HFFc6 (cell line): ENCODE results near the gene SLC25A11. TPM values are rescaled to one million over a fixed set of nuclear protein-coding genes. Genes with fewer than 3 reads are reported as not detected.
"Not testable (repeated sequence)": the region's sequence is repeated elsewhere in the genome, so short reads cannot be mapped to it uniquely, and the experiment has no call there.

ENCODE experiments used
- DNase-seq: peaks from one replicate; pipeline ENCODE4 v3.0.0-alpha.2; 2018
- H3K27ac Mint-ChIP-seq: 2 replicates; pipeline ENCODE4 v1.8.0; 2020; ENCODE audit warnings: mild to moderate bottlenecking, mixed read lengths
- H3K27me3 Mint-ChIP-seq: 2 replicates; pipeline ENCODE4 v1.8.0; 2021; ENCODE audit warnings: mild to moderate bottlenecking, moderate library complexity, mixed read lengths; ENCODE audit not compliant: insufficient read depth
- H3K36me3 Mint-ChIP-seq: 2 replicates; pipeline ENCODE4 v1.8.0; 2021; ENCODE audit warnings: low read depth, mixed read lengths
- H3K4me1 Mint-ChIP-seq: 2 replicates; pipeline ENCODE4 v1.8.0; 2020; ENCODE audit warnings: low read depth, mixed read lengths
- H3K4me3 Mint-ChIP-seq: 2 replicates; pipeline ENCODE4 v1.8.0; 2020; ENCODE audit warnings: mild to moderate bottlenecking, moderate library complexity, mixed read lengths
- H3K9me3 Mint-ChIP-seq: 2 replicates; pipeline ENCODE4 v1.8.0; 2020; ENCODE audit warnings: mild to moderate bottlenecking, mixed read lengths
- CTCF ChIP-seq: fragments of 200-600 bp; sonication (generic); IDR thresholded peaks from 2 replicates; pipeline ENCODE4 v1.5.0; 2021; ENCODE audit warnings: antibody characterized with exemption, mild to moderate bottlenecking
- total RNA-seq, 6 experiments: library from RNA; stranded (reverse); fragmentation: NEBNext Ultra II Directional; extraction: Animal tissue kit (Norgen Biotek cat#: 25700); gene quantifications; 2 replicates in 1 of 6; 3 replicates in 5 of 6; pipeline ENCODE4 v1.2.3, GENCODE V29; 2021

The SLC25A11 gene
- total RNA-seq, 6 experiments from 2014 or later = 61.9 to 78.6 (median 64.4) TPM

- TF ChIP-seq CTCF = peak; percentile 39; the same call in 1 of the 2 replicates
- H3K4me3 Mint-ChIP-seq = no peak overlapping the region
- H3K4me1 Mint-ChIP-seq = peaks cover 23% of the 10 kb centered on the region
- no peaks in the 10 kb centered on the region for H3K9me3 Mint-ChIP-seq
- H3K27me3 Mint-ChIP-seq = peaks cover 2% of the 10 kb centered on the region
- peak overlapping the region; percentile 48; the same call in 1 of the 2 replicates for H3K27ac Mint-ChIP-seq
- no peak for DNase-seq
- H3K36me3 Mint-ChIP-seq = peaks cover 22% of the 10 kb centered on the region
Measured at GRCh38 chr17:4934173-4934979, 5.5 kb downstream of the SLC25A11 start.

- peak overlapping the region; percentile 48; the same call in 1 of the 2 replicates for H3K27ac Mint-ChIP-seq
- H3K4me1 Mint-ChIP-seq = peaks cover 16% of the 10 kb centered on the region
- no peak for DNase-seq
- peaks cover 4% of the 10 kb centered on the region for H3K27me3 Mint-ChIP-seq
- no peak overlapping the region for H3K4me3 Mint-ChIP-seq
- peaks cover 28% of the 10 kb centered on the region for H3K36me3 Mint-ChIP-seq
- no peaks in the 10 kb centered on the region for H3K9me3 Mint-ChIP-seq
- no peak for TF ChIP-seq CTCF
Measured at GRCh38 chr17:4933646-4934045, 6.2 kb downstream of the SLC25A11 start.

DNA sequence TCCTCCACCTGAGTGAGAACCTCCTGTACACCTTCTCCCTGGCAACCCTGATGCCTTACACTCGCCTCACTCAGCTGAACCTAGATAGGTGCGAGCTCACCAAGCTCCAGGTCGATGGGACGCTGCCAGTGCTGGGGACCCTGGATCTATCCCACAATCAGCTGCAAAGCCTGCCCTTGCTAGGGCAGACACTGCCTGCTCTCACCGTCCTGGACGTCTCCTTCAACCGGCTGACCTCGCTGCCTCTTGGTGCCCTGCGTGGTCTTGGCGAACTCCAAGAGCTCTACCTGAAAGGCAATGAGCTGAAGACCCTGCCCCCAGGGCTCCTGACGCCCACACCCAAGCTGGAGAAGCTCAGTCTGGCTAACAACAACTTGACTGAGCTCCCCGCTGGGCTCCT is 7.1 kb downstream of the SLC25A11 start:
- Mint-ChIP-seq H3K9me3 (no peaks in the 10 kb centered on the region), H3K4me1 (peaks cover 10% of the 10 kb centered on the region), H3K4me3 (no peak overlapping the region), H3K36me3 (peaks cover 25% of the 10 kb centered on the region), H3K27me3 (peaks cover 4% of the 10 kb centered on the region), H3K27ac (no peak overlapping the region)
- no peak for DNase-seq
- TF ChIP-seq CTCF = no peak

DNA sequence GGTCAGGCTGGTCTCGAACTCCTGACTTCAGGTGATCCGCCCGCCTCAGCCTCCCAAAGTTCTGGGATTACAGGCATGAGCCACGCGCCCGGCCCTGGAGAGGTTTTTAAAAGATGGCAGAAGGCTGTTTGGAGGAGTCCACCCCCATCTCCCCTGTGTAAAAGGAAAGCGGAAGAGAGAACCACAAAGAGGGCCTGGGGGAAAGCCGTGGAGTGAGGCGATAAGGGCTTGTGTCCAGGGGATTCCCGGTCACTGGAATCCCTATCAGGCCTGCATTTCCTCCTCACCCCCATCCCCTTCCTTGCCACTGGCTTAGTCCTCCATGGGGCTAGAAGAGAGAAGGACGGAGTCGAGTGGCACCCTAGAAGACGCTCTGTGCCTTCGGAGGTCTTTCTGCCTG is 7.9 kb downstream of the SLC25A11 start, which contains the start of gene GP1BA:
Gene GP1BA (plus strand): TSS at position 315 of the 400 bp plus-strand sequence. CDS start 328 bp downstream, outside the sequence.
- H3K9me3 Mint-ChIP-seq = no peaks in the 10 kb centered on the region

GRCh38 chr17:4928881-4929280 is 11.0 kb downstream of the SLC25A11 start:
- Mint-ChIP-seq H3K36me3 (peaks cover 20% of the 10 kb centered on the region; the same call in 1 of the 2 replicates), H3K9me3 (no peaks in the 10 kb centered on the region), H3K27ac (no peak overlapping the region), H3K4me1 (peaks cover 2% of the 10 kb centered on the region), H3K4me3 (no peak overlapping the region), H3K27me3 (peaks cover 2% of the 10 kb centered on the region)
- no peak for TF ChIP-seq CTCF
- no peak for DNase-seq

More for the DNA sequence above, 7.9 kb downstream of the SLC25A11 start, which contains the start of gene GP1BA:
- no peak for TF ChIP-seq CTCF
- H3K27me3 Mint-ChIP-seq = peaks cover 4% of the 10 kb centered on the region
- DNase-seq = no peak
- H3K4me3 Mint-ChIP-seq = no peak within 1 kb of the TSS
- peaks cover 25% of the 10 kb centered on the region for H3K36me3 Mint-ChIP-seq
- no peak within 1 kb of the TSS for H3K27ac Mint-ChIP-seq
- peaks cover 10% of the 10 kb centered on the region for H3K4me1 Mint-ChIP-seq

DNA sequence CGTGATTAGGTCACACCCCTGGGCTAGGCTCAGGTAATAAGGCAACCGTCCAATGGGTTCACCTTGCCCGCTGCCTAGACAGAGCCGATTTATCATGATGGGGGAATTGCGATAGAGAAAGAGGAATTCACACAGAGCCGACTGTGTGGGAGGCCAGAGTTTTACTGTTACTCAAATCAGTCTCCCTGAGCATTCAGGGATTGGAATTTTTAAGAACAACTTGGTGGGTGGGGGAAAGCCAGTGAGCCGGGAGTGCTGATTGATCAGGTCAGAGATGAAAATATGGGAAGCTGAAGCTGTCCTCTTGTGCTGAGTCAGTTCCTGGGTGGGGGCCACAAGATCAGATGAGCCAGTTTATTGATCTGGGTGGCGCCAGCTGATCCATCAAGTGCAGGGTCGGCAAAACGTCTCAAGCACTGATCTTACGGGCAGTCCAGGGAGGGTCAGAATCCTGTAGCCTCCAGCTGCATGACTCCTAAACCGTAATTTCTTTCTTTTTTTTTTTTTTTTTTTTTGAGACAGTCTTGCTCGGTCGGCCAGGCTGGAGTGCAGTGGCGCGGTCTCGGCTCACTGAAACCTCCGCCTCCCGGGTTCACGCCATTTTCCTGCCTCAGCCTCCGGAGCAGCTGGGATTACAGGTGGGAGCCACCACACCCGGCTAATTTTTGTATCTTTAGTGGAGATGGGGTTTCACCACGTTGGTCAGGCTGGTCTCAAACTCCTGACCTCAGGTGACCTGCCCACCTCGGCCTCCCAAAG is 13.1 kb downstream of the SLC25A11 start:
- not testable (repeated sequence) for H3K27me3 Mint-ChIP-seq, DNase-seq, H3K27ac Mint-ChIP-seq, H3K4me1 Mint-ChIP-seq, H3K9me3 Mint-ChIP-seq, H3K4me3 Mint-ChIP-seq
- H3K36me3 Mint-ChIP-seq = peaks cover 20% of the 10 kb centered on the region; the same call in 1 of the 2 replicates
